ENCODE measurements around the gene MCHR1. TPM values are rescaled to one million over a fixed set of nuclear protein-coding genes. Genes with fewer than 3 reads are reported as not detected.
"Not testable (repeated sequence)": the region's sequence is repeated elsewhere in the genome, so short reads cannot be mapped to it uniquely, and the experiment has no call there.

The MCHR1 gene
- total RNA-seq, 2 donors from 2014 or later, result 0.53 TPM; not detected in 1

DNA sequence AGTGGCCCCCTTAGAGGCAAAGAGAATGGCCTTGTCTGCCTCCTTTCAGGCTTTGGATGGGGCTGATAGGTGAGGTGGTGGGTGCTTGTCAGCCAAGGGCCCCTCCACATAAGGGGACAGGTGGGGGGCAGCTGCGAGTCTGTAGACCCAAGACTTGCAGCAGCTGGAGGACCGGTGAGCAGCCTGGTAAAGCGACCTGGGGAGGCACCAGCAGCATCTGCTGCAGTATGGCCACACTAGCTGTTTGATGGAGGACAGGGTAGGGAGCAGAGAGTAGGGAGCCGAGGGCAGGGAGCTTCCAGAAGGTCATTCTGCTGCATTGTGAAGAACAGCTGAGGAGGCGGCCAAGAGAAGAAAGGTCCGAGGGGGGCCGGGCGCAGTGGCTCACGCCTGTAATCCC lies 25.9 kb upstream of the MCHR1 start:
- Histone ChIP-seq H3K4me1 (ENCODE audit: control insufficient read depth, insufficient read depth, low read length) (no peaks in the 10 kb centered on the region), H3K27me3 (ENCODE audit: control insufficient read depth, insufficient read depth, low read length, poor library complexity, severe bottlenecking) (no peaks in the 10 kb centered on the region), H3K4me3 (ENCODE audit: low read length) (no peak overlapping the region), H3K36me3 (ENCODE audit: control insufficient read depth, insufficient read depth, low read length) (no peaks in the 10 kb centered on the region), H3K27ac (ENCODE audit: low read depth, low read length) (no peak overlapping the region), H3K9me3 (ENCODE audit: control insufficient read depth, low read length) (no peaks in the 10 kb centered on the region), H3K9ac (ENCODE audit: extremely low read depth, low read length, poor library complexity, severe bottlenecking) (no peak overlapping the region)
- Mint-ChIP-seq H3K9me3 (no peaks in the 10 kb centered on the region), H3K4me3 (no peak overlapping the region), H3K36me3 (ENCODE audit: low read depth) (no peaks in the 10 kb centered on the region), H3K4me1 (peaks cover 16% of the 10 kb centered on the region), H3K27ac (peak overlapping the region; percentile 66), H3K27me3 (ENCODE audit: insufficient read depth) (no peaks in the 10 kb centered on the region)
- DNase-seq, result peak; percentile 49
- 88 to 92% methylated on average over 8 to 9 of the region's 9 CpGs for WGBS, 2 experiments (ENCODE audit: insufficient coverage in 1 of 2, insufficient read length in 1 of 2)
- no peak for TF ChIP-seq CTCF (conservative IDR thresholded peaks at IDR 0.05)

GRCh38 chr22:40654522-40655167 lies 24.6 kb upstream of the MCHR1 start:
- peak; percentile 73 for DNase-seq
- TF ChIP-seq CTCF (conservative IDR thresholded peaks at IDR 0.05), result peak; percentile 55
- no peak overlapping the region for H3K4me3 ChIP-seq (ENCODE audit: low read length)
- Mint-ChIP-seq H3K9me3 (no peaks in the 10 kb centered on the region), H3K4me1 (peaks cover 16% of the 10 kb centered on the region), H3K4me3 (no peak overlapping the region), H3K27me3 (ENCODE audit: insufficient read depth) (no peaks in the 10 kb centered on the region), H3K27ac (peak overlapping the region; percentile 42), H3K36me3 (ENCODE audit: low read depth) (no peaks in the 10 kb centered on the region)
- no peaks in the 10 kb centered on the region for H3K9me3 ChIP-seq (ENCODE audit: control insufficient read depth, low read length)
- no peak overlapping the region for H3K27ac ChIP-seq (ENCODE audit: low read depth, low read length)
- H3K9ac ChIP-seq (ENCODE audit: extremely low read depth, low read length, poor library complexity, severe bottlenecking), result no peak overlapping the region
- no peaks in the 10 kb centered on the region for H3K27me3 ChIP-seq (ENCODE audit: control insufficient read depth, insufficient read depth, low read length, poor library complexity, severe bottlenecking)
- H3K36me3 ChIP-seq (ENCODE audit: control insufficient read depth, insufficient read depth, low read length), result no peaks in the 10 kb centered on the region
- H3K4me1 ChIP-seq (ENCODE audit: control insufficient read depth, insufficient read depth, low read length), result no peaks in the 10 kb centered on the region
- WGBS, 2 experiments (ENCODE audit: insufficient coverage in 1 of 2, insufficient read length in 1 of 2), result 78 to 86% methylated on average over 9 to 11 of the region's 11 CpGs

- not testable (repeated sequence) for H3K9me3 Mint-ChIP-seq; DNase-seq; H3K4me3 Mint-ChIP-seq; H3K27ac Mint-ChIP-seq; H3K9me3 ChIP-seq (ENCODE audit: control insufficient read depth, low read length); H3K9ac ChIP-seq (ENCODE audit: extremely low read depth, low read length, poor library complexity, severe bottlenecking); H3K27me3 ChIP-seq (ENCODE audit: control insufficient read depth, insufficient read depth, low read length, poor library complexity, severe bottlenecking); H3K4me3 ChIP-seq (ENCODE audit: low read length); H3K27ac ChIP-seq (ENCODE audit: low read depth, low read length); H3K36me3 Mint-ChIP-seq (ENCODE audit: low read depth); H3K4me1 ChIP-seq (ENCODE audit: control insufficient read depth, insufficient read depth, low read length); H3K27me3 Mint-ChIP-seq (ENCODE audit: insufficient read depth); H3K36me3 ChIP-seq (ENCODE audit: control insufficient read depth, insufficient read depth, low read length)
- peaks cover 16% of the 10 kb centered on the region for H3K4me1 Mint-ChIP-seq
- 92 to 100% methylated on average over 1 to 3 of the region's 3 CpGs for whole genome bisulfite sequencing, 2 experiments (ENCODE audit: insufficient coverage in 1 of 2, insufficient read length in 1 of 2)
These were observed 23.3 kb upstream of the MCHR1 start for GRCh38 chr22:40655941-40656340.

DNA sequence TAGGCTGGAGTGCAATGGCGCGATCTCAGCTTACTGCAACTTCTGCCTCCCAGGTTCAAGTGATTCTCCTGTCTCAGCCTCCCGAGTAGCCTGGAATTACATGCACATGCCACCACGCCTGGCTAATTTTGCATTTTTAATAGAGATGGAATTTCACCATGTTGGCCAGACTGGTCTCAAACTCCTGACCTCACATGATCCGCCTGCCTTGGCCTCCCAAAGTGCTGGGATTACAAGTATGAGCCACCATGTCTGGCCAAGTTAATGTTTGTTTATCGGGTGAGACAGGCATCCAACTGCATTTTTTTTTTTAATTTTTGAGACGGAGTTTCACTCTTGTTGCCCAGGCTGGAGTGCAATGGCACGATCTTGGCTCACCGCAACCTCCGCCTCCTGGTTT lies 22.6 kb upstream of the MCHR1 start:
- not testable (repeated sequence) for DNase-seq; H3K9ac ChIP-seq (ENCODE audit: extremely low read depth, low read length, poor library complexity, severe bottlenecking); H3K9me3 ChIP-seq (ENCODE audit: control insufficient read depth, low read length)

More for the DNA sequence above, 22.6 kb upstream of the MCHR1 start:
- H3K27me3 Mint-ChIP-seq (ENCODE audit: insufficient read depth); H3K27ac ChIP-seq (ENCODE audit: low read depth, low read length); H3K4me3 ChIP-seq (ENCODE audit: low read length); H3K4me3 Mint-ChIP-seq; H3K9me3 Mint-ChIP-seq; H3K27ac Mint-ChIP-seq; H3K36me3 Mint-ChIP-seq (ENCODE audit: low read depth); H3K4me1 ChIP-seq (ENCODE audit: control insufficient read depth, insufficient read depth, low read length); H3K27me3 ChIP-seq (ENCODE audit: control insufficient read depth, insufficient read depth, low read length, poor library complexity, severe bottlenecking); H3K36me3 ChIP-seq (ENCODE audit: control insufficient read depth, insufficient read depth, low read length): not testable (repeated sequence)
- 94 to 96% methylated on average over 8 to 10 of the region's 10 CpGs for WGBS, 2 experiments (ENCODE audit: insufficient coverage in 1 of 2, insufficient read length in 1 of 2)
- peaks cover 15% of the 10 kb centered on the region for H3K4me1 Mint-ChIP-seq

All from endodermal cell (in vitro differentiated cells).